Fibroblast of skin of back (primary cell): Measurements from ENCODE around the gene KDM4B.

Experiments
- DNase-seq: peaks from one replicate; pipeline ENCODE4 v3.0.0-alpha.2; 2013

KDM4B gene

GRCh38 chr19:5035793-5036697 is 67.1 kb downstream of the KDM4B start:
- no peak for DNase-seq

- DNase-seq = peak; percentile 76
These were observed 68.0 kb downstream of the KDM4B start for GRCh38 chr19:5036698-5037563.

- DNase-seq = peak; percentile 74
These were observed 69.0 kb downstream of the KDM4B start for GRCh38 chr19:5037936-5038335.

GRCh38 chr19:5038631-5039271 is 69.8 kb downstream of the KDM4B start:
- no peak for DNase-seq

GRCh38 chr19:5039642-5040543 is 71.0 kb downstream of the KDM4B start:
- no peak for DNase-seq

- DNase-seq = no peak
These were observed 71.7 kb downstream of the KDM4B start for GRCh38 chr19:5040544-5041167.

- DNase-seq = no peak
These were observed 72.4 kb downstream of the KDM4B start for GRCh38 chr19:5041168-5041912.

GRCh38 chr19:5041913-5042187 is 72.9 kb downstream of the KDM4B start:
- DNase-seq = no peak

GRCh38 chr19:5042556-5042955 is 73.6 kb downstream of the KDM4B start:
- no peak for DNase-seq

- DNase-seq = no peak
These were observed 76.1 kb downstream of the KDM4B start for GRCh38 chr19:5045029-5045428.

- no peak for DNase-seq
These were observed 77.0 kb downstream of the KDM4B start for GRCh38 chr19:5045956-5046338.

- peak; percentile 93 for DNase-seq
These were observed 77.6 kb downstream of the KDM4B start for GRCh38 chr19:5046339-5047039.

- no peak for DNase-seq
These were observed 78.5 kb downstream of the KDM4B start for GRCh38 chr19:5047251-5047935.

- peak; percentile 84 for DNase-seq
These were observed 79.3 kb downstream of the KDM4B start for GRCh38 chr19:5048091-5048726.

GRCh38 chr19:5048727-5049553 is 80.0 kb downstream of the KDM4B start:
- DNase-seq = peak; percentile 92

GRCh38 chr19:5049561-5049960 is 80.6 kb downstream of the KDM4B start:
- DNase-seq = no peak

GRCh38 chr19:5050067-5050656 is 81.2 kb downstream of the KDM4B start:
- DNase-seq = no peak

- no peak for DNase-seq
These were observed 82.0 kb downstream of the KDM4B start for GRCh38 chr19:5050905-5051304.
